Measurements from ENCODE around the gene TMIGD1.

TMIGD1 gene

DNA sequence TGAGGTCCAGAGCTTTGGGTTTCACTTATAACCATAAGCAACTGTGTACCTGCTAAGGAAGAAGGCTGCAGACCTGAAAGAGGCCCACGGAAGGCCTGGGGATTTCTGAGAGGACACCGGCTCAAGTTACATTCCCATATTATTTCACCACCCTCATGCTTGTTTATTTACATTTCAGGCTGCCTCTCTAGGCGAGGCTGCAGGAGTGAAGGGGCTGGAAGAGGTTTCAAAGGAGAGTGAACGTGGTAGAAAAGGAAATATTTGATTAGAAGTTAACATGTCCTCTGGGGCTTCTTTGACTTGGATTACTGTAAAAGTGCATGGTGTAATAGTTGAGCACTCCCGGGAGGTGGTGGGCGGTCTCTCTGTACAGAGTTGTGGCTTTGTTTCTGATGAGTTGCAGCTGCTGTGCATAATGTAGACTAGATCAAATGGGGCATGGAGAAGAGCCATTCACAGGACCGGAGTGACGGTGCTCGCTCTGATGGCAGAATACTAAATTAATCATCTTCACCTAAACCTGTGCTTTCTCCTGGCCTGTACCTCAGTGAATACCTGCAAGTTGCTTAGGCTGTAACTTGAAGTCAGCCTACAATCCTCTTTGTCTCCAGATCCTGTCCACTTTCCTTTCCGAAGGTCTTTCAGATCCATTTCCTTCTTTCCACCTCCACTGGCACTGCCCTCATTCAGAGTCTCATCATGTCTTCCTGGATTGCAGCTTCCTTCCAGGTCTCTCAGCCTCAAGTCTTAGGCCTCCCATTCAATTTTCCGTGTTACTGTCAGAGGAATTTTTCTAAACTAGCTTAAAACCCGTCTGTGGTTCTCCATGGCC, 43.0 kb upstream of the TMIGD1 start:
- ATAC-seq: no peak
- TF ChIP-seq ISL1 (CRISPR knock-in tag; IDR thresholded peaks at IDR 0.05) (no peak), ZFP30 (CRISPR knock-in tag; IDR thresholded peaks at IDR 0.05) (no peak), TOX (CRISPR knock-in tag; IDR thresholded peaks at IDR 0.05; ENCODE audit: borderline replicate concordance) (no peak), ZNF8 (CRISPR knock-in tag; IDR thresholded peaks at IDR 0.05) (no peak)
- TF ChIP-seq, protein P1, sequence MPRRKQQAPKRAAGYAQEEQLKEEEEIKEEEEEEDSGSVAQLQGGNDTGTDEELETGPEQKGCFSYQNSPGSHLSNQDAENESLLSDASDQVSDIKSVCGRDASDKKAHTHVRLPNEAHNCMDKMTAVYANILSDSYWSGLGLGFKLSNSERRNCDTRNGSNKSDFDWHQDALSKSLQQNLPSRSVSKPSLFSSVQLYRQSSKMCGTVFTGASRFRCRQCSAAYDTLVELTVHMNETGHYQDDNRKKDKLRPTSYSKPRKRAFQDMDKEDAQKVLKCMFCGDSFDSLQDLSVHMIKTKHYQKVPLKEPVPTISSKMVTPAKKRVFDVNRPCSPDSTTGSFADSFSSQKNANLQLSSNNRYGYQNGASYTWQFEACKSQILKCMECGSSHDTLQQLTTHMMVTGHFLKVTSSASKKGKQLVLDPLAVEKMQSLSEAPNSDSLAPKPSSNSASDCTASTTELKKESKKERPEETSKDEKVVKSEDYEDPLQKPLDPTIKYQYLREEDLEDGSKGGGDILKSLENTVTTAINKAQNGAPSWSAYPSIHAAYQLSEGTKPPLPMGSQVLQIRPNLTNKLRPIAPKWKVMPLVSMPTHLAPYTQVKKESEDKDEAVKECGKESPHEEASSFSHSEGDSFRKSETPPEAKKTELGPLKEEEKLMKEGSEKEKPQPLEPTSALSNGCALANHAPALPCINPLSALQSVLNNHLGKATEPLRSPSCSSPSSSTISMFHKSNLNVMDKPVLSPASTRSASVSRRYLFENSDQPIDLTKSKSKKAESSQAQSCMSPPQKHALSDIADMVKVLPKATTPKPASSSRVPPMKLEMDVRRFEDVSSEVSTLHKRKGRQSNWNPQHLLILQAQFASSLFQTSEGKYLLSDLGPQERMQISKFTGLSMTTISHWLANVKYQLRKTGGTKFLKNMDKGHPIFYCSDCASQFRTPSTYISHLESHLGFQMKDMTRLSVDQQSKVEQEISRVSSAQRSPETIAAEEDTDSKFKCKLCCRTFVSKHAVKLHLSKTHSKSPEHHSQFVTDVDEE (CRISPR knock-in tag; IDR thresholded peaks at IDR 0.05): no peak
- TF ChIP-seq, protein P2, sequence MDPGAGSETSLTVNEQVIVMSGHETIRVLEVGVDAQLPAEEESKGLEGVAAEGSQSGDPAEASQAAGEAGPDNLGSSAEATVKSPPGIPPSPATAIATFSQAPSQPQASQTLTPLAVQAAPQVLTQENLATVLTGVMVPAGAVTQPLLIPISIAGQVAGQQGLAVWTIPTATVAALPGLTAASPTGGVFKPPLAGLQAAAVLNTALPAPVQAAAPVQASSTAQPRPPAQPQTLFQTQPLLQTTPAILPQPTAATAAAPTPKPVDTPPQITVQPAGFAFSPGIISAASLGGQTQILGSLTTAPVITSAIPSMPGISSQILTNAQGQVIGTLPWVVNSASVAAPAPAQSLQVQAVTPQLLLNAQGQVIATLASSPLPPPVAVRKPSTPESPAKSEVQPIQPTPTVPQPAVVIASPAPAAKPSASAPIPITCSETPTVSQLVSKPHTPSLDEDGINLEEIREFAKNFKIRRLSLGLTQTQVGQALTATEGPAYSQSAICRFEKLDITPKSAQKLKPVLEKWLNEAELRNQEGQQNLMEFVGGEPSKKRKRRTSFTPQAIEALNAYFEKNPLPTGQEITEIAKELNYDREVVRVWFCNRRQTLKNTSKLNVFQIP (CRISPR knock-in tag; IDR thresholded peaks at IDR 0.05; ENCODE audit: borderline replicate concordance, low read depth): no peak

DNA sequence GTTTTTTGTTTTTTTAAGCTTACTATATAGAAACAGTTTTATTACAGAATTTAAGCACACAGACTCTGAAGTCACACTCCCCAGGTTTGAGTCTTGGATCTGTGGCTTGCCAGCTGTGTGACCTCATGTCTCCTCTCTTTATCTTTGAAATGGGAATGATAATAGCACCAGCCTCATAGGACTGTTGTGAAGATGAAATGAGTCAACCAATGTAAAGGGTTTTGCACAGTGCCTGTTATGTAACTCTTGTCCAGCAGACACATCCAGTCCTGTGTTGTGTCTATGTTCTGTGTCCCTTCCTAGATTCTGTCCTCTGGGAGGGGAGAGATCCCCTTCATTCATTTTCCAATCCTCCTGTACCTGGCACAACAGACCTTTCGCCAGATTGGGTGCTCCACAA, 41.8 kb upstream of the TMIGD1 start:
- TF ChIP-seq SNAI2 (CRISPR knock-in tag; IDR thresholded peaks at IDR 0.05) (no peak), PPARA (CRISPR knock-in tag; IDR thresholded peaks at IDR 0.05; ENCODE audit: borderline replicate concordance) (no peak), ZFP30 (CRISPR knock-in tag; IDR thresholded peaks at IDR 0.05) (no peak)
- TF ChIP-seq, protein P3, sequence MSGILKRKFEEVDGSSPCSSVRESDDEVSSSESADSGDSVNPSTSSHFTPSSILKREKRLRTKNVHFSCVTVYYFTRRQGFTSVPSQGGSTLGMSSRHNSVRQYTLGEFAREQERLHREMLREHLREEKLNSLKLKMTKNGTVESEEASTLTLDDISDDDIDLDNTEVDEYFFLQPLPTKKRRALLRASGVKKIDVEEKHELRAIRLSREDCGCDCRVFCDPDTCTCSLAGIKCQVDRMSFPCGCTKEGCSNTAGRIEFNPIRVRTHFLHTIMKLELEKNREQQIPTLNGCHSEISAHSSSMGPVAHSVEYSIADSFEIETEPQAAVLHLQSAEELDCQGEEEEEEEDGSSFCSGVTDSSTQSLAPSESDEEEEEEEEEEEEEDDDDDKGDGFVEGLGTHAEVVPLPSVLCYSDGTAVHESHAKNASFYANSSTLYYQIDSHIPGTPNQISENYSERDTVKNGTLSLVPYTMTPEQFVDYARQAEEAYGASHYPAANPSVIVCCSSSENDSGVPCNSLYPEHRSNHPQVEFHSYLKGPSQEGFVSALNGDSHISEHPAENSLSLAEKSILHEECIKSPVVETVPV (CRISPR knock-in tag; IDR thresholded peaks at IDR 0.05): no peak
- ATAC-seq: no peak

DNA sequence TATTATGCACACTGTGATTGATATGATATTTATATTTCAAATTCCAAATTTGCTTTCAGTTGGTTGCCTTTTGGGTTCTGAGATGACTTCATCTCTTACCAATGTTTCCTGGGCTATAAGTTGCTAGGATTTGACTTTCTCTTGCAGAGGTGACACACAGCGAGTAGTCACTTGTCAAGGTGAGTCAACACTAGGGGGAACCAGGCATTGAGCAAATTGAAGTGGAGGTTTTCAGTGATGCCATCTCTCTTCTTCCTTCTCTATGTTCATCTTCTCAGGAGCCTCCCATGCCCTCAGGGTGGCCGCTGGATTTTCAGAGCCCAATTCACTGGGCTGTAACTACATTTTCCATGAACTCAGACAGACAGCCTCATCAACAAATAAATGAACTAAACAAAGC, 38.9 kb upstream of the TMIGD1 start:
- peak; percentile 39; the same call in 2 of the 3 replicates for ATAC-seq
- TF ChIP-seq SNAI2 (CRISPR knock-in tag; IDR thresholded peaks at IDR 0.05) (no peak), OSR1 (CRISPR knock-in tag; IDR thresholded peaks at IDR 0.05) (no peak), ZNF565 (CRISPR knock-in tag; conservative IDR thresholded peaks at IDR 0.05; ENCODE audit: low read depth) (no peak), ZFP3 (CRISPR knock-in tag; IDR thresholded peaks at IDR 0.05) (no peak), ZC3H10 (CRISPR knock-in tag; IDR thresholded peaks at IDR 0.05) (no peak), TOX (CRISPR knock-in tag; IDR thresholded peaks at IDR 0.05; ENCODE audit: borderline replicate concordance) (no peak), GLIS3 (CRISPR knock-in tag; IDR thresholded peaks at IDR 0.05) (no peak), CSDC2 (CRISPR knock-in tag; IDR thresholded peaks at IDR 0.05) (no peak), PPARA (CRISPR knock-in tag; IDR thresholded peaks at IDR 0.05; ENCODE audit: borderline replicate concordance) (no peak), ZNF8 (CRISPR knock-in tag; IDR thresholded peaks at IDR 0.05) (no peak), TCF4 (CRISPR knock-in tag; IDR thresholded peaks at IDR 0.05; ENCODE audit: borderline replicate concordance) (no peak), RARB (CRISPR knock-in tag; IDR thresholded peaks at IDR 0.05) (no peak), BACH2 (CRISPR knock-in tag; IDR thresholded peaks at IDR 0.05; ENCODE audit: borderline replicate concordance) (no peak), ARNTL (CRISPR knock-in tag; IDR thresholded peaks at IDR 0.05; ENCODE audit: borderline replicate concordance, low read depth) (no peak), ISL1 (CRISPR knock-in tag; IDR thresholded peaks at IDR 0.05) (no peak)
- TF ChIP-seq, protein P1 (CRISPR knock-in tag; IDR thresholded peaks at IDR 0.05): no peak
- TF ChIP-seq, protein P3 (CRISPR knock-in tag; IDR thresholded peaks at IDR 0.05): no peak
- TF ChIP-seq, protein P4, sequence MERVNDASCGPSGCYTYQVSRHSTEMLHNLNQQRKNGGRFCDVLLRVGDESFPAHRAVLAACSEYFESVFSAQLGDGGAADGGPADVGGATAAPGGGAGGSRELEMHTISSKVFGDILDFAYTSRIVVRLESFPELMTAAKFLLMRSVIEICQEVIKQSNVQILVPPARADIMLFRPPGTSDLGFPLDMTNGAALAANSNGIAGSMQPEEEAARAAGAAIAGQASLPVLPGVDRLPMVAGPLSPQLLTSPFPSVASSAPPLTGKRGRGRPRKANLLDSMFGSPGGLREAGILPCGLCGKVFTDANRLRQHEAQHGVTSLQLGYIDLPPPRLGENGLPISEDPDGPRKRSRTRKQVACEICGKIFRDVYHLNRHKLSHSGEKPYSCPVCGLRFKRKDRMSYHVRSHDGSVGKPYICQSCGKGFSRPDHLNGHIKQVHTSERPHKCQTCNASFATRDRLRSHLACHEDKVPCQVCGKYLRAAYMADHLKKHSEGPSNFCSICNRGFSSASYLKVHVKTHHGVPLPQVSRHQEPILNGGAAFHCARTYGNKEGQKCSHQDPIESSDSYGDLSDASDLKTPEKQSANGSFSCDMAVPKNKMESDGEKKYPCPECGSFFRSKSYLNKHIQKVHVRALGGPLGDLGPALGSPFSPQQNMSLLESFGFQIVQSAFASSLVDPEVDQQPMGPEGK (CRISPR knock-in tag; IDR thresholded peaks at IDR 0.05; ENCODE audit: borderline replicate concordance): no peak
